Fibroblast of lung (primary cell): Measurements from ENCODE around the gene EXOC8. TPM values are rescaled to one million over a fixed set of nuclear protein-coding genes. Genes with fewer than 3 reads are reported as not detected.

Experiments used
- DNase-seq, 2 donors: peaks; one replicate each; pipeline versions ENCODE4 v3.0.0 to v3.0.0-alpha.2; 2010; ENCODE audit warnings: low read depth in 2 of 2
- H2AFZ ChIP-seq: 2 replicates; pipeline ENCODE4 v1.5.1; 2012; ENCODE audit warnings: low read length, control low read depth, inconsistent platforms
- H3K27ac ChIP-seq: 2 replicates; pipeline ENCODE4 v1.5.1; 2011; ENCODE audit warnings: low read length, control low read depth; ENCODE audit not compliant: insufficient read depth
- H3K27me3 ChIP-seq: 2 replicates; pipeline ENCODE4 v1.5.1; 2011; ENCODE audit warnings: mild to moderate bottlenecking, low read length; ENCODE audit not compliant: control insufficient read depth, insufficient read depth
- H3K36me3 ChIP-seq: 2 replicates; pipeline ENCODE4 v1.5.1; 2011; ENCODE audit warnings: low read length; ENCODE audit not compliant: control insufficient read depth, insufficient read depth
- H3K4me1 ChIP-seq: 2 replicates; pipeline ENCODE4 v1.5.1; 2011; ENCODE audit warnings: low read length; ENCODE audit not compliant: control insufficient read depth, insufficient read depth; ENCODE audit errors: extremely low read depth
- H3K4me2 ChIP-seq: 2 replicates; pipeline ENCODE4 v1.5.1; 2011; ENCODE audit warnings: low read length, control low read depth; ENCODE audit not compliant: insufficient read depth; ENCODE audit errors: extremely low read depth
- H3K4me3 ChIP-seq, 4 experiments: fragments of 200-600 bp in 1 of 4; sonication (generic) in 1 of 4; replicated peaks in 1 of 4; 2 replicates each; pipeline ENCODE4 v1.5.1; 2011 to 2016; ENCODE audit warnings: low read length in 4 of 4, low read depth in 3 of 4, mild to moderate bottlenecking in 3 of 4, control low read depth in 2 of 4, inconsistent platforms in 1 of 4, mixed read lengths in 1 of 4; ENCODE audit not compliant: insufficient read depth in 1 of 4; ENCODE audit errors: control extremely low read depth in 1 of 4
- H3K79me2 ChIP-seq: 2 replicates; pipeline ENCODE4 v1.5.1; 2012; ENCODE audit warnings: mild to moderate bottlenecking, low read length, inconsistent platforms; ENCODE audit not compliant: control insufficient read depth, insufficient read depth
- H3K9ac ChIP-seq: 2 replicates; pipeline ENCODE4 v1.5.1; 2011; ENCODE audit warnings: mild to moderate bottlenecking, low read length, control low read depth; ENCODE audit not compliant: insufficient read depth
- H3K9me3 ChIP-seq: 2 replicates; pipeline ENCODE4 v1.5.1; 2012; ENCODE audit warnings: low read depth, low read length; ENCODE audit not compliant: control insufficient read depth, insufficient read depth
- H4K20me1 ChIP-seq: 2 replicates; pipeline ENCODE4 v1.5.1; 2011; ENCODE audit warnings: low read length; ENCODE audit not compliant: control insufficient read depth, insufficient read depth; ENCODE audit errors: extremely low read depth
- CTCF ChIP-seq, 2 donors: IDR thresholded peaks in 1 of 2; conservative IDR thresholded peaks in 1 of 2; 1 replicate in 1 of 2; 2 replicates in 1 of 2; pipeline ENCODE4 v1.5.1; 2011 to 2012; ENCODE audit warnings: low read length in 2 of 2, control low read depth in 1 of 2, inconsistent platforms in 1 of 2, low read depth in 1 of 2, mild to moderate bottlenecking in 1 of 2
- EZH2 ChIP-seq: IDR thresholded peaks from 2 replicates; pipeline ENCODE4 v1.5.1; 2012; ENCODE audit warnings: low read length, control low read depth, mild to moderate bottlenecking; ENCODE audit errors: missing control alignments
- polyA plus RNA-seq, 2 donors: library from polyadenylated mRNA; depleted of rRNA in 1 of 2; stranded (reverse) in 1 of 2; unstranded in 1 of 2; fragments of >200 nt; gene quantifications; 2 replicates each; pipeline ENCODE4 v1.2.1, GENCODE V29; 2011 to 2012; ENCODE audit warnings: missing spikeins in 1 of 2
- total RNA-seq: library from RNA; depleted of rRNA; stranded (reverse); fragments of >200 nt; gene quantifications from 2 replicates; pipeline ENCODE4 v1.2.1, GENCODE V29; 2014

The EXOC8 gene
- total and polyA plus RNA-seq, 2 donors (not counting 1 experiment from before 2014, with no cell fraction given) = 5.8 to 17.0 TPM

DNA sequence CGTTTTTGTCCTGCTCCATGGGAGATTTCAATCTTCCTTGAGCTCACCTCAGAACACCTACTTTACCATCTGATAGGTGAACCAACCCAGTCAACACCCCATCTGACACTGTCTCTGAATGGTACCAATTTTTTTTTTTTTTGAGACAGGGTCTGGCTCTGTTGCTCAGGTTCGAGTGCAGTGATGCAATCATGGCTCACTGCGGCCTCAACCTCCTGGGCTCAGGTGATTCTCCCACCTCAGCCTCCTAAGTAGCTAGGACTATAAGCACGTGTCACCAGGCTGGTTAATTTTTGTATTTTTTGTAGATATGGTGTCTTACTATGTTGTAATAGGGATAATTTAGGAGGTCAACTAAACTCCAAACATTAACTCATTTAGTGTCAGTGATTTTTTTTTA, 36.7 kb upstream of the EXOC8 start:
- no peaks in the 10 kb centered on the region for H3K9me3 ChIP-seq
- DNase-seq = no peak
- H4K20me1 ChIP-seq = no peaks in the 10 kb centered on the region
- no peaks in the 10 kb centered on the region for H3K4me1 ChIP-seq
- H3K36me3 ChIP-seq = no peaks in the 10 kb centered on the region
- H3K4me3 ChIP-seq = no peak overlapping the region
- H3K4me2 ChIP-seq = no peak overlapping the region
- H3K9ac ChIP-seq = no peak overlapping the region
- no peak overlapping the region for H2AFZ ChIP-seq
- peaks cover 11% of the 10 kb centered on the region for H3K79me2 ChIP-seq
- no peaks in the 10 kb centered on the region for H3K27me3 ChIP-seq
- TF ChIP-seq EZH2 = no peak
- TF ChIP-seq CTCF (conservative IDR thresholded peaks at IDR 0.05 in 1 of 2, IDR thresholded peaks at IDR 0.05 in 1 of 2; ENCODE audit: low read depth in 1 of 2, low read length in 2 of 2) = no peak
- no peak overlapping the region for H3K27ac ChIP-seq

- no peak for DNase-seq
- H2AFZ ChIP-seq = no peak overlapping the region
- no peak overlapping the region for H3K9ac ChIP-seq
- no peak overlapping the region for H3K27ac ChIP-seq
- no peak overlapping the region for H3K4me3 ChIP-seq
- TF ChIP-seq EZH2 (no peak), CTCF (conservative IDR thresholded peaks at IDR 0.05 in 1 of 2, IDR thresholded peaks at IDR 0.05 in 1 of 2; ENCODE audit: low read depth in 1 of 2, low read length in 2 of 2) (no peak)
- peaks cover 6% of the 10 kb centered on the region for H3K79me2 ChIP-seq
- no peaks in the 10 kb centered on the region for H3K9me3 ChIP-seq
- no peaks in the 10 kb centered on the region for H3K36me3 ChIP-seq
- no peak overlapping the region for H3K4me2 ChIP-seq
- no peaks in the 10 kb centered on the region for H4K20me1 ChIP-seq
- H3K4me1 ChIP-seq = no peaks in the 10 kb centered on the region
- H3K27me3 ChIP-seq = no peaks in the 10 kb centered on the region
These were observed 34.8 kb upstream of the EXOC8 start for GRCh38 chr1:231372501-231372900.

DNA sequence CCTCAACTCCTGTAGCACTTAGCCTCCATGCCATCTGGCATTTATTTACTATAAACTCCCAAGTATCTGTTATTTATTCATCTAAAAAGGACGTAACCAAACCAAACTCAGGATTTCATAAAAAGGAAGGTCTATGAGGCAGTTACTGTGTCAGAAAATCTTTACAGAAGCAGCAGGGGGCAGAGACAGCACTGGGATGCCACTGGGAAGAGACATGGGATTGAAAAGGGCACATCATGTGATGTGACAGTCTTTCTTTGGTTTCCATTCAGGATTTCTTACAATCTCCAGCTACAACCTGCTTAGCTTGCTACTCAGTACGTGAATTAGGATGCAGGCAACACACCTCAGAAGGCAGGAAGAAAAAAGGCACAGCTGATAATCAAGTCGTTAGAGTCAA, 31.6 kb upstream of the EXOC8 start:
- H3K4me1 ChIP-seq = no peaks in the 10 kb centered on the region
- no peak for DNase-seq
- H3K79me2 ChIP-seq = no peaks in the 10 kb centered on the region
- TF ChIP-seq EZH2 = no peak
- TF ChIP-seq CTCF (conservative IDR thresholded peaks at IDR 0.05 in 1 of 2, IDR thresholded peaks at IDR 0.05 in 1 of 2; ENCODE audit: low read depth in 1 of 2, low read length in 2 of 2) = no peak
- H3K4me3 ChIP-seq = no peak overlapping the region
- no peaks in the 10 kb centered on the region for H3K9me3 ChIP-seq
- H4K20me1 ChIP-seq = no peaks in the 10 kb centered on the region
- H3K27me3 ChIP-seq = no peaks in the 10 kb centered on the region
- H3K4me2 ChIP-seq = no peak overlapping the region
- H3K27ac ChIP-seq = no peak overlapping the region
- no peak overlapping the region for H3K9ac ChIP-seq
- no peaks in the 10 kb centered on the region for H3K36me3 ChIP-seq
- no peak overlapping the region for H2AFZ ChIP-seq
